Gastrocnemius medialis (tissue), 4 donors: ENCODE results near the gene FGD4. TPM values are rescaled to one million over a fixed set of nuclear protein-coding genes. Genes with fewer than 3 reads are reported as not detected.
A peak's percentile ranks its signal among the peaks of the same experiment; 100 is the strongest.

ENCODE experiments used
- ATAC-seq, 2 donors: fragments of 150-250 bp; one replicate each; pipeline ENCODE4 v1.9.1; 2016
- DNase-seq, 2 donors: peaks; one replicate each; pipeline ENCODE4 v3.0.0-alpha.2; 2019
- H3K27ac ChIP-seq, 4 donors: fragments of 200-600 bp; sonication (generic); 1 replicate in 1 of 4; 2 replicates in 3 of 4; pipeline ENCODE4 v1.5.1; 2016 to 2018; ENCODE audit warnings: mild to moderate bottlenecking in 2 of 4, moderate library complexity in 1 of 4
- H3K27me3 ChIP-seq, 3 donors: fragments of 200-600 bp; sonication (generic) in 2 of 3; 1 replicate in 1 of 3; 2 replicates in 2 of 3; pipeline versions ENCODE4 v1.5.1 to v1.6.0; 2016 to 2019; ENCODE audit warnings: mild to moderate bottlenecking in 1 of 3, moderate library complexity in 1 of 3
- H3K36me3 ChIP-seq, 2 donors: fragments of 200-600 bp; sonication (generic) in 1 of 2; one replicate each; pipeline ENCODE4 v1.5.1; 2017 to 2018
- H3K4me1 ChIP-seq, 2 donors: fragments of 200-600 bp; sonication (generic) in 1 of 2; one replicate each; pipeline ENCODE4 v1.5.1; 2016 to 2017; ENCODE audit warnings: mild to moderate bottlenecking in 2 of 2
- H3K4me3 ChIP-seq, 4 donors: fragments of 200-600 bp; sonication (generic) in 3 of 4; 1 replicate in 1 of 4; 2 replicates in 3 of 4; pipeline ENCODE4 v1.5.1; 2016 to 2019; ENCODE audit warnings: mild to moderate bottlenecking in 2 of 4
- H3K9me3 ChIP-seq, 3 donors: fragments of 200-600 bp; sonication (generic) in 2 of 3; 1 replicate in 1 of 3; 2 replicates in 2 of 3; pipeline ENCODE4 v1.5.1; 2016 to 2019
- CTCF ChIP-seq, 5 experiments: fragments of 450-650 bp in 3 of 5; fragments of 200-600 bp in 2 of 5; sonication (generic) in 2 of 5; IDR thresholded peaks in 4 of 5; conservative IDR thresholded peaks in 1 of 5; 1 replicate in 4 of 5; 2 replicates in 1 of 5; pipeline ENCODE4 v1.5.1; 2016 to 2019; ENCODE audit warnings: antibody characterized with exemption in 5 of 5, mild to moderate bottlenecking in 3 of 5, moderate library complexity in 3 of 5
- POLR2A ChIP-seq, 2 donors: fragments of 450-650 bp; IDR thresholded peaks; one replicate each; pipeline ENCODE4 v1.6.1; 2017; ENCODE audit warnings: antibody characterized with exemption in 2 of 2, mild to moderate bottlenecking in 2 of 2, moderate library complexity in 2 of 2
- in situ Hi-C, 4 donors: fragments of 200-750 bp; cut with MboI; loops; one replicate each; pipeline versions ENCODE4 v1.15.0 to v1.8.0; 2017; ENCODE audit warnings: low sequenced_read_pairs in 4 of 4
- intact Hi-C: fragments of 100-400 bp; cut with DNase I; formaldehyde crosslinking; loops from one replicate; pipeline ENCODE4 v1.15.1; 2023; ENCODE audit warnings: low total_unique reads
- total RNA-seq, 4 donors: library from RNA; depleted of rRNA; stranded (reverse); fragments of >200 nt; gene quantifications; one replicate each; pipeline versions ENCODE4 v1.1.0 to v1.2.3, GENCODE V29; 2016

FGD4 gene
- total RNA-seq, 4 donors from 2014 or later: 18.8 to 60.3 (median 40.8) TPM

- Histone ChIP-seq H3K27me3 (no peaks in the 10 kb centered on the region), H3K4me1 (peaks cover 19 to 23% of the 10 kb centered on the region in 2 donors), H3K4me3 (peak overlapping the region in 1 of 4 donors; percentile 9), H3K9me3 (no peaks in the 10 kb centered on the region), H3K36me3 (no peaks in the 10 kb centered on the region), H3K27ac (peak overlapping the region; percentile 81 to 93 (median 87))
- DNase-seq (no peak), ATAC-seq (peak in 1 of 2 donors; percentile 7)
- in situ Hi-C loops (loop anchor here in 2 of 4 donors (5.0 kb wide), 2 partner anchors 203 to 293 kb away; no protein-coding TSS in a partner anchor), intact Hi-C loops (loop anchor here (2.0 to 5.0 kb wide), 2 partner anchors 125 to 263 kb away; partner anchors contain the start of gene FGD4)
- TF ChIP-seq POLR2A (IDR thresholded peaks at IDR 0.05) (no peak), CTCF (IDR thresholded peaks at IDR 0.05 in 4 of 5, conservative IDR thresholded peaks at IDR 0.05 in 1 of 5) (no peak)
These were observed 260.6 kb downstream of the FGD4 start for GRCh38 chr12:32659908-32660440.

GRCh38 chr12:32661706-32662105 lies 262.3 kb downstream of the FGD4 start:
- DNase-seq (peak; percentile 83 to 94), ATAC-seq (peak; percentile 83 to 84)
- intact Hi-C loops: loop anchor here (2.0 to 5.0 kb wide), 2 partner anchors 127 to 264 kb away; partner anchors contain the start of gene FGD4
- no peaks in the 10 kb centered on the region for H3K27me3 ChIP-seq
- peak overlapping the region; percentile 81 to 93 (median 87) for H3K27ac ChIP-seq
- H3K4me1 ChIP-seq: peaks cover 19 to 23% of the 10 kb centered on the region in 2 donors
- no peak for TF ChIP-seq CTCF (IDR thresholded peaks at IDR 0.05 in 4 of 5, conservative IDR thresholded peaks at IDR 0.05 in 1 of 5)
- peak in 1 of 2 donors; percentile 24 for TF ChIP-seq POLR2A (IDR thresholded peaks at IDR 0.05)
- H3K4me3 ChIP-seq: no peak overlapping the region
- H3K9me3 ChIP-seq: no peaks in the 10 kb centered on the region
- in situ Hi-C loops: no loop called here
- H3K36me3 ChIP-seq: no peaks in the 10 kb centered on the region

GRCh38 chr12:32662665-32663064 lies 263.3 kb downstream of the FGD4 start:
- Histone ChIP-seq H3K9me3 (no peaks in the 10 kb centered on the region), H3K27me3 (no peaks in the 10 kb centered on the region), H3K36me3 (no peaks in the 10 kb centered on the region), H3K4me1 (peaks cover 19 to 23% of the 10 kb centered on the region in 2 donors), H3K4me3 (no peak overlapping the region), H3K27ac (peak overlapping the region; percentile 81 to 93 (median 87))
- ATAC-seq: no peak
- TF ChIP-seq POLR2A (IDR thresholded peaks at IDR 0.05) (no peak), CTCF (IDR thresholded peaks at IDR 0.05 in 4 of 5, conservative IDR thresholded peaks at IDR 0.05 in 1 of 5) (no peak)
- DNase-seq: no peak
- in situ Hi-C loops: no loop called here
- intact Hi-C loops: loop anchor here (5.0 kb wide), 1 partner anchor 265 kb away; the partner anchor contains the start of gene FGD4

GRCh38 chr12:32666018-32666417 lies 266.7 kb downstream of the FGD4 start:
- no peaks in the 10 kb centered on the region for H3K9me3 ChIP-seq
- H3K36me3 ChIP-seq: no peaks in the 10 kb centered on the region
- H3K27ac ChIP-seq: no peak overlapping the region
- H3K4me1 ChIP-seq: peaks cover 5 to 10% of the 10 kb centered on the region in 2 donors
- ATAC-seq (no peak), DNase-seq (no peak)
- no peak for TF ChIP-seq CTCF (IDR thresholded peaks at IDR 0.05 in 4 of 5, conservative IDR thresholded peaks at IDR 0.05 in 1 of 5)
- TF ChIP-seq POLR2A (IDR thresholded peaks at IDR 0.05): no peak
- no peaks in the 10 kb centered on the region for H3K27me3 ChIP-seq
- in situ Hi-C loops: no loop called here
- H3K4me3 ChIP-seq: peak overlapping the region in 1 of 4 donors; percentile 8
- intact Hi-C loops: no loop called here
